Gastrocnemius medialis (tissue), 4 donors: ENCODE data around the gene NOP9.

ENCODE experiments used
- CTCF ChIP-seq, 5 experiments: fragments of 450-650 bp in 3 of 5; fragments of 200-600 bp in 2 of 5; sonication (generic) in 2 of 5; IDR thresholded peaks in 4 of 5; conservative IDR thresholded peaks in 1 of 5; 1 replicate in 4 of 5; 2 replicates in 1 of 5; pipeline ENCODE4 v1.5.1; 2016 to 2019; ENCODE audit warnings: antibody characterized with exemption in 5 of 5, mild to moderate bottlenecking in 3 of 5, moderate library complexity in 3 of 5
- POLR2A ChIP-seq, 2 donors: fragments of 450-650 bp; IDR thresholded peaks; one replicate each; pipeline ENCODE4 v1.6.1; 2017; ENCODE audit warnings: antibody characterized with exemption in 2 of 2, mild to moderate bottlenecking in 2 of 2, moderate library complexity in 2 of 2

- TF ChIP-seq CTCF (IDR thresholded peaks at IDR 0.05 in 4 of 5, conservative IDR thresholded peaks at IDR 0.05 in 1 of 5) (no peak), POLR2A (IDR thresholded peaks at IDR 0.05) (no peak)
Observed at GRCh38 chr14:24258548-24259265, 40.9 kb upstream of the NOP9 start.
